HL-60/S4 treated with phorbol 12-myristate 13-acetate at 8.2 ng/mL for 4 days and 3 days (cell line): ENCODE results near the gene POTEH.
"Not testable (repeated sequence)": the region's sequence is repeated elsewhere in the genome, so short reads cannot be mapped to it uniquely, and the experiment has no call there.

Experiments used
- in situ Hi-C: fragments of 300-500 bp; cut with MboI; formaldehyde crosslinking; loops from 2 replicates; pipeline ENCODE4 v1.15.0; 2022; ENCODE audit warnings: low sequenced_read_pairs

Gene POTEH

GRCh38 chr22:15734411-15734810 lies 44.6 kb downstream of the POTEH start:
- in situ Hi-C loops = not testable (repeated sequence)

DNA sequence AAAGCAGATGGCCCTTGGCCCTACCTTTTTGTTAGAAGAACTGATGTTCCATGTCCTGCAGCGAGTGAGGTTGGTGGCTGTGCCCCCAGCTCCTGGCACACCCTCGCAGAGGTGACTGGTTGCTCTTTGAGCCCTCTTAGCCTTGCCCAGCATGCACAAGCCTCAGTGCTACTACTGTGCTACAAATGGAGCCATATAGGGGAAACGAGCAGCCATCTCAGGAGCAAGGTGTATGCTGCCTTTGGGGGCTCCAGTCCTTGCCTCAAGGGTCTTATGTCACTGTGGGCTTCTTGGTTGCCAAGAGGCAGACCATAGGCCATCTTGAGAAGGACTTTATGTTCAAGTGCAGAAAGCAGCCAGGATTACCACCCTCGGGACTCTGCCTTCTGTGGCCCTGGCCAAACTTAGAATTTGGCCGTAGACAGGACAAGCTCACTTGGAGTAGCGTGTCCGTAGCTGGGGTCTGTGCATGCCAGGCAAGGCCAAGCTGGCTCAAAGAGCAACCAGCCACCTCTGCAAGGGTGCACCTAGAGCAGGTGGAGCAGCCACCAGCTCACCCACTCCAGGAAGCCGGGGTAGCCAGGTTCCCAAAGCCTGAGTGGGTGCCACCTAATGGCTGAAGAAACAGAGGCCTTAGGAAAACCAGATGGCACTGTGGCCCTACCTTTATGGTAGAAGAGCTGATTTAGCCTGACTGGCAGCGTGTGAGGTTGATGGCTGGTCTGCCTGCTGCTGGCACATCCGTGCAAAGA lies 48.5 kb downstream of the POTEH start:
- in situ Hi-C loops = not testable (repeated sequence)

- in situ Hi-C loops = not testable (repeated sequence)
These were observed 49.1 kb downstream of the POTEH start for GRCh38 chr22:15738909-15739391.

DNA sequence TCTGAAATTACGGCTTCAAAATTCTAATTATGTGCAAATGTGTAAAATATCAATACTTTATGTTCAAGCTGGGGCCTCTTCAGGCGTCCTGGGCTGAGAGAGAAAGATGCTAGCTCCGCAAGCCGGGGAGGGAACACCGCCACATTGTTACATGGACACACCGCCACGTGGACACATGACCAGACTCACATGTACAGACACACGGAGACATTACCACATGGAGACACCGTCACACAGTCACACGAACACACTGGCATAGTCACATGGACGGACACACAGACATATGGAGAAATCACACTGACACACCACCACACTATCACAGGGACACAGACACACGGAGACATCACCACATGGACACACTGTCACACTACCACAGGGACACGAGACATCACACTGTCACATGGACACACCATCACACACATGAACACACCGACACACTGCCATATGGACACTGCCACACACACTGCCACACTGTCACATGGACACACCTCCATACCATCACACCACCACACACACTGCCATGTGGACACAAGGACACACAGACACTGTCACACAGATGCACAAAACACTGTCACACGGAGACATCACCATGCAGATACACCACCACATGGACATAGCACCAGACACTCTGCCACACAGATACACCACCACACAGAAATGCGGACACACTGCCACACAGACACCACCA lies 58.0 kb downstream of the POTEH start:
- in situ Hi-C loops = not testable (repeated sequence)

DNA sequence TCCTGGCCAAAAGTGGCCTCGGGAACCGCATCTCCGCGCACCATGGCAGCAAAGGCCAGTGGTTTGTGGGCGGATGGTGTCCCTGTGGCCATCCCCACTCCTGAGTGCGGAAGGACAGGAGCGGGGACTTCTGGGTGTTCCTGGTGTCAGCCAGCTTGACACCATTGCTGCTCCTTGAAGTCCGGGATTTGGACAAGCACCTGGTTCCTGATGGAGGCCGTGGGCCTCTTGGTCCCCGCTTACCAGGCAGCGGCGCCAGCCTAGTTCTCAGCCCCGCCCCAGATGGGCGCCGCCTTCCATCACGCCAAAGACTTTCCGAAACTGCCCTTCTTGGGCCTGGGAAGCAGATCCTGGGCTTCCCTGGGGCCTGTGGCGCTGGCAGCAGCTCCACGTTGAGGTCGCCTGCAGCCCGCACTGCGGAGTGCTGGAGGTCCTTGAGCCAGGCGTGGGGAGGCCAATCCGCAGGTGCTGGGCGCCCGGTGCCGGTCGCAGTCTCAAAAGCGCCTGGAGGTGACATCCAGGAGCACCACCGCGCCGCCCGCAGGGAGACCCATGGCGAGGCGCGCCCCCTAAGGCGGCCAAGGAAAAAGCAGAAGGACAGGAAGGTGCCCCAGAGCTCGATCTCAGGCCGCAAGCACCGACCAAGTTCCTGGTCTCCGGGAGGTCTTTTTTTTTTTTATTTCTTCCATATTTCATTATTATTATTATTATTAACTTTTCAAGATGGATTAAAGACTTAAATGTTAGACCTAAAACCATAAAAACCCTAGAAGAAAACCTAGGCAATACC lies 59.5 kb downstream of the POTEH start:
- in situ Hi-C loops = not testable (repeated sequence)

GRCh38 chr22:15759443-15760097 lies 69.7 kb downstream of the POTEH start:
- in situ Hi-C loops = not testable (repeated sequence)

DNA sequence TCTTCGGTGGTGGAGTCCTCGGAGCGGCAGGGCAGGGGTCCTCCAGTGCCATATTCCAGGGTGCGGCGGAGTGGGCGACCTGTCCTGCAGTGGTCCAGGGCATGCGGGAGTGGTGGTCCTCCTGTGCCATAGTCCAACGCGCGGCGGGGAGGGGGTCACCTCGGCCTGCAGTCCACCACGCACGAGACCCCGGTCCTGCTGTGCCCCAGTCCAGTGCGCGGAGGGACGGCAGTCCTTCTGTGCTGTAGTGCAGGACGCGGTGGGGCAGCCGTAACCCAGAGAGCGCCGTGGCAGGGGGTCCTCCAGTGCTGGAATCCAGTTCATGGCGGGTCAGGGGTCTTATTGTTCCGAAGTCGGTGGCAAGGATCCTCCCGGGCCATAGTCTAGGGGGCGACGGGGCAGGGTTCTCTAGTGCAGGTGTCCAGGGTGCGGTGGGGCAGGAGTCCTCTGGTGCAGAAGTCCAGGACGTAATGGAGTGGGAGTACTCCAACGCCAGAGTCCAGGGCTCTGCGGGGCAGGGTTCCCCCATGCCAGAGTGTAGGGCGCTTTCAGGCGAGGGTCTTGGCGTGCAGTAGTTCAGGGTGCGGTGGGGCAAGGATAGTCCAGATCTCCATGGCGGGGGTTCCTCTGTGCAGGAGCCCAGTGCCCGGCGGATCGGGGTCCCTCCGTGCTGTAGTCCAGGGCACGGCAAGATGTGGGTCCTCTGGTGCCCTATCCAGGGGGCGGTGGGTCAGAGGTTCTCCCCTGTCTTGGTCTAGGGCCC lies 70.7 kb downstream of the POTEH start:
- in situ Hi-C loops = not testable (repeated sequence)

DNA sequence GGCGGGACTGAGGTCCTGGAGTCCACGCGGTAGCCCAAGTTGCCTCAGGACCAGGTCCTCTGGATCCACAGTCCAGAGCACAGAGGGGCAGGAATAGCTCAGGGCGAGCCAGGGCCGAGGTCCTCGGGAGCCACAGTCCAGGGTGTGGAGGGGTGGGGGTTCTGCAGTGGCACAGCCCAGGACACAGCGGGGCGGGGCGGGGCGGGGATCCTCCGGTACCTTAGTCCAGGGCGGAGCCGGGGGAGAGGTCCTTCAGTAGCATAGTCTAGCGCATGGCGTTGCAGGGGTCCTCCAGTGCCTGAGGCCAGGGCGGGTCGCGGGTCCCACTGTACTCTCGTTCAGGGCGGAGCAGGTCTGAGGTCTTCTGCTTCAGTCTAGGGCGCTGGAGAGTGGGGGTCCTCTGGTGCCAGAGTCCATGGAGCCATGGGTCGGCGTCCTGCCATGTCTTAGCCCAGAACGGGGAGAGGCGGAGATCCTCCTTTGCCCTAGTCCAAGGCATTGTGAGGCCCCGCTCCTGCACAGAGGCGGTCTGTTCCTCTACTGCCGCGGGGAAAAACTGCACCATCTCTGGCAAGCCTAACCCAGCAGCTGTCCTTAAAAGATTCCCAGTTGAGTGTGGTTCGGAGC lies 71.4 kb downstream of the POTEH start:
- in situ Hi-C loops = not testable (repeated sequence)

DNA sequence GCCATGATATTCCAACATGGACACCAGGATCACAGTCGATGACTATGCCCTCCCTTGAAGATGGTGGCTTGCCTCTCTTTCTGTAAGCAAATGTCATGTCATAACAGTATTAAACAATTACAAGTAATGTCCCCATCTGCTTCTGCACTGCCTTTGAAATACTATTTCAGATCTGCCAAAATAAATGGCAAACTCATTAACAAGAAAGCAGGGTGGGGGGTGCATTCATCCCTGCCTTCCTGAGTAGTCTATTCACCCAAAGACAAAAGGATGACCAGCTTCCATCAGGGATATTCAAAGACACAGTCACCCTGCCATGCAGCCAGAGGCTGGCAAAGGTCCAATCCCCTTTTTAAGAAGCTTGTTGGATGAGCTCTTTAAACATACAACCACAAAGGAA lies 73.7 kb downstream of the POTEH start:
- in situ Hi-C loops = not testable (repeated sequence)
